PFSK-1 (cell line): ENCODE measurements around the gene SLC44A5.

ENCODE experiments used
- FOXP2 ChIP-seq: optimal IDR thresholded peaks from 2 replicates; pipeline ENCODE3; 2011; ENCODE audit warnings: borderline replicate concordance, control low read depth, inconsistent platforms; ENCODE audit not compliant: insufficient read depth; ENCODE audit errors: extremely low read length, extremely low read depth
- POLR2AphosphoS5 ChIP-seq: IDR thresholded peaks from 2 replicates; pipeline ENCODE4 v1.6.1; 2012; ENCODE audit warnings: low read depth, mild to moderate bottlenecking, control low read depth, low read length, moderate library complexity
- REST ChIP-seq, 2 experiments: IDR thresholded peaks; 2 replicates each; pipeline versions ENCODE4 v1.6.1 to v1.8.0; 2011 to 2012; ENCODE audit warnings: low read depth in 2 of 2, low read length in 2 of 2, control low read depth in 1 of 2, inconsistent platforms in 1 of 2, mild to moderate bottlenecking in 1 of 2, moderate library complexity in 1 of 2; ENCODE audit not compliant: insufficient read depth in 1 of 2
- TAF1 ChIP-seq: IDR thresholded peaks from 2 replicates; pipeline ENCODE4 v1.6.1; 2012; ENCODE audit warnings: low read length, control low read depth, borderline replicate concordance; ENCODE audit not compliant: insufficient read depth

- TF ChIP-seq POLR2AphosphoS5 = no peak
- no peak for TF ChIP-seq TAF1
- TF ChIP-seq FOXP2 = no peak
- TF ChIP-seq REST (IDR thresholded peaks at IDR 0.05; ENCODE audit: insufficient read depth in 1 of 2, low read depth in 2 of 2, low read length in 2 of 2) = no peak
Observed at GRCh38 chr1:75243124-75243523, 367.8 kb downstream of the SLC44A5 start.
